A673 (cell line): ENCODE results near the gene STMP1.

ENCODE experiments used
- CTCF ChIP-seq: fragments of 300-800, 200-600 bp; sonication (generic); conservative IDR thresholded peaks from 2 replicates; pipeline ENCODE4 v1.5.1; 2017; ENCODE audit warnings: low read depth, mild to moderate bottlenecking, antibody characterized with exemption, low read length, moderate library complexity, mixed read lengths
- EZH2 ChIP-seq: fragments of 200-600 bp; sonication (generic); IDR thresholded peaks from 2 replicates; pipeline ENCODE4 v1.6.1; 2017; ENCODE audit warnings: borderline replicate concordance, low read depth, mild to moderate bottlenecking, mixed read lengths, antibody characterized with exemption, low read length; ENCODE audit not compliant: poor library complexity, severe bottlenecking

- no peak for TF ChIP-seq CTCF
- no peak for TF ChIP-seq EZH2
Observed at GRCh38 chr7:135661311-135662122, 797 bp upstream of the STMP1 start.
